B cell (primary cell): ENCODE data around the gene GAGE13.

ENCODE experiments used
- EZH2 ChIP-seq: IDR thresholded peaks from 2 replicates; pipeline ENCODE4 v1.6.1; 2012; ENCODE audit warnings: borderline replicate concordance, low read depth, mild to moderate bottlenecking, moderate library complexity, low read length; ENCODE audit not compliant: insufficient read depth, poor library complexity, severe bottlenecking
- TF ChIP-seq, protein P1 (sequence below): fragments of 200-600 bp; IDR thresholded peaks from one replicate; pipeline ENCODE4 v1.8.0; 2022; ENCODE audit warnings: antibody characterized with exemption, mild to moderate bottlenecking

DNA sequence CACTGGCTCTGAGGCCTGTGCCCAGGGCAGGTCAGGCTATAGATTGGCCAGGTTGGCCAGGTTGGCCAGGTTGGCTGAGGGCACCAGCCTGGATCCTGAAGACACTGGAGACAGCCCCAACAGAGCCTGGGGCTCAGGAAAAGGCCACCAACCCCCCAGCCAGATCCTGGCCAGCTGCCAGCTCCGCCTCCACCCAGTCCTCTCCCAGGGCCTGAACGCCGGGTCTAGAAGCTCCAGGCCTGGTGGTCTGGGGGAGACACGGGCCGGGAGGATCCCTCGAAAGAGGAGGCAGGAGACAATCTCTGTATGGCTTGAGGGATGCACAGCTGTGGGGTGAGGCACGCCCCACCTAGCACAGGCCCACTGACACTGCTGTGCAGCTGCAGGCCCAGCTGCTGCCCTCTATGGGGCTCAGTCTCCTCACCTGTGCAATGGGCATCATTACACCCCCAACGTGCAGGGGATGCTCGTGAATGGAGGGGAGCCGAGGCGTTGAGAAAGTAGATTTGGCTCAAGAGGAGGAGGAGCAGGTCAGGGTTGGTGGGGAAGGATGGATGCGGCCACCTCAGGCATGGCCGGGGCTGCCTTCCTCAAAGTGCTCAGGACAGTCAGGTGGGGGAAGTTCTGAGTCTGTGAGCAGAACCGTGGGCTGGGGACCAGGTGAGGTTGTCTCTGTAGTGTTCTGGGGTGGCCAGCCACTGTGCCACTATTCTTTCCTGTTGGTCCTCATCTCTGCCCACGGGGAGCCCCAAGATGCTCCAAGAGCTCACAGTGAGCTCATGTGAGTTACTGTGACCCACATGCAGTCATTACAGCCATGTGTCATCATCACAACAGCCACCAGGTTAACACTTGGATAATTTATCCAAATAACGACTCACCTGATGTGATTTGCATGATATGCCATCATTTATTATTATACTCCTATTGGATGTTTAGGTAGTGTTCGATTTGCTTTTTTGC, 38.7 kb upstream of the GAGE13 start:
- TF ChIP-seq, protein P1, sequence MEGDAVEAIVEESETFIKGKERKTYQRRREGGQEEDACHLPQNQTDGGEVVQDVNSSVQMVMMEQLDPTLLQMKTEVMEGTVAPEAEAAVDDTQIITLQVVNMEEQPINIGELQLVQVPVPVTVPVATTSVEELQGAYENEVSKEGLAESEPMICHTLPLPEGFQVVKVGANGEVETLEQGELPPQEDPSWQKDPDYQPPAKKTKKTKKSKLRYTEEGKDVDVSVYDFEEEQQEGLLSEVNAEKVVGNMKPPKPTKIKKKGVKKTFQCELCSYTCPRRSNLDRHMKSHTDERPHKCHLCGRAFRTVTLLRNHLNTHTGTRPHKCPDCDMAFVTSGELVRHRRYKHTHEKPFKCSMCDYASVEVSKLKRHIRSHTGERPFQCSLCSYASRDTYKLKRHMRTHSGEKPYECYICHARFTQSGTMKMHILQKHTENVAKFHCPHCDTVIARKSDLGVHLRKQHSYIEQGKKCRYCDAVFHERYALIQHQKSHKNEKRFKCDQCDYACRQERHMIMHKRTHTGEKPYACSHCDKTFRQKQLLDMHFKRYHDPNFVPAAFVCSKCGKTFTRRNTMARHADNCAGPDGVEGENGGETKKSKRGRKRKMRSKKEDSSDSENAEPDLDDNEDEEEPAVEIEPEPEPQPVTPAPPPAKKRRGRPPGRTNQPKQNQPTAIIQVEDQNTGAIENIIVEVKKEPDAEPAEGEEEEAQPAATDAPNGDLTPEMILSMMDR: no peak
- no peak for TF ChIP-seq EZH2
